Kidney (tissue), 14 donors: ENCODE measurements around the gene PLPP1. TPM values are rescaled to one million over a fixed set of nuclear protein-coding genes. Genes with fewer than 3 reads are reported as not detected.

Source experiments
- DNase-seq, 5 donors: peaks; one replicate each; pipeline ENCODE4 v3.0.0-alpha.2; 2013 to 2020
- FAIRE-seq: peaks from 2 replicates; lab custom pipeline; 2012; peaks lifted over from hg19 to GRCh38; lab: Jason Lieb, UNC
- H3K27ac ChIP-seq, 2 donors: one replicate each; pipeline ENCODE4 v1.7.0; 2013; ENCODE audit warnings: low read depth in 2 of 2, low read length in 2 of 2, inconsistent platforms in 1 of 2
- H3K27me3 ChIP-seq: one replicate; pipeline ENCODE4 v1.7.1; 2013; ENCODE audit warnings: low read length, inconsistent platforms; ENCODE audit not compliant: control insufficient read depth, insufficient read depth
- H3K36me3 ChIP-seq, 3 donors: one replicate each; pipeline versions ENCODE4 v1.7.0 to v1.7.1; 2013; ENCODE audit warnings: low read length in 3 of 3, control low read depth in 1 of 3, inconsistent platforms in 1 of 3; ENCODE audit not compliant: insufficient read depth in 3 of 3, control insufficient read depth in 2 of 3
- H3K4me1 ChIP-seq, 3 donors: one replicate each; pipeline versions ENCODE4 v1.7.0 to v1.7.1; 2013; ENCODE audit warnings: low read length in 3 of 3, inconsistent platforms in 1 of 3, low read depth in 1 of 3; ENCODE audit not compliant: control insufficient read depth in 2 of 3, insufficient read depth in 2 of 3
- H3K4me3 ChIP-seq, 3 donors: one replicate each; pipeline versions ENCODE4 v1.7.0 to v1.8.1; 2013; ENCODE audit warnings: low read length in 3 of 3, control low read depth in 1 of 3, inconsistent platforms in 1 of 3
- H3K9ac ChIP-seq, 3 donors: one replicate each; pipeline versions ENCODE4 v1.7.0 to v1.7.1; 2013; ENCODE audit warnings: low read length in 3 of 3, control low read depth in 1 of 3, inconsistent platforms in 1 of 3
- H3K9me3 ChIP-seq, 3 donors: one replicate each; pipeline versions ENCODE4 v1.7.0 to v1.7.1; 2013; ENCODE audit warnings: low read length in 3 of 3, control low read depth in 1 of 3, inconsistent platforms in 1 of 3; ENCODE audit not compliant: control insufficient read depth in 2 of 3, insufficient read depth in 1 of 3
- CTCF ChIP-seq: IDR thresholded peaks from 3 replicates; pipeline ENCODE4 v1.5.1; 2012; ENCODE audit warnings: mild to moderate bottlenecking, moderate library complexity, borderline replicate concordance; ENCODE audit not compliant: insufficient read depth; ENCODE audit errors: extremely low read depth
- intact Hi-C: fragments of 100-400 bp; cut with DNase I; formaldehyde crosslinking; loops from one replicate; pipeline ENCODE4 v1.11.1; 2022
- polyA plus RNA-seq: library from polyadenylated mRNA; stranded (reverse); fragments of 350-450 nt; fragmentation: Illumina TruSeq; extraction: RNeasy Lipid Tissue Mini Kit (QIAGEN cat#74804); gene quantifications from one replicate; pipeline ENCODE4 v1.2.3, GENCODE V29; 2014; ENCODE audit warnings: low read depth, low replicate concordance; ENCODE audit not compliant: insufficient read depth
- total RNA-seq: library from RNA; stranded (reverse); fragmentation: NEBNext Ultra II Directional; extraction: Animal tissue kit (Norgen Biotek cat#: 25700); gene quantifications from one replicate; pipeline ENCODE4 v1.2.1, GENCODE V29; 2021
- donor health status: control.
- donor health status: control.
- donor health status: control.
- donor health status: control.
- donor health status: control.
- donor health status: DM: yes; HTN: yes; CAD: no.
- donor health status: Normal renal cell carcinoma (clear cell type).

PLPP1 gene
- total and polyA plus RNA-seq, 2 donors from 2014 or later: 144 to 166 TPM

- Histone ChIP-seq H3K36me3 (no peaks in the 10 kb centered on the region), H3K4me1 (no peaks in the 10 kb centered on the region), H3K9ac (no peak overlapping the region), H3K27me3 (no peaks in the 10 kb centered on the region), H3K4me3 (peak overlapping the region in 1 of 3 donors; percentile 12), H3K27ac (no peak overlapping the region), H3K9me3 (no peaks in the 10 kb centered on the region)
- intact Hi-C loops: no loop called here
- FAIRE-seq (no peak), DNase-seq (peak in 2 of 5 donors; percentile 10 to 24)
- no peak for TF ChIP-seq CTCF
Observed at GRCh38 chr5:55547781-55548180, 13.0 kb upstream of the PLPP1 start.

- no peak for DNase-seq
- intact Hi-C loops: no loop called here
- Histone ChIP-seq H3K36me3 (no peaks in the 10 kb centered on the region), H3K27me3 (no peaks in the 10 kb centered on the region), H3K9me3 (no peaks in the 10 kb centered on the region), H3K4me1 (no peaks in the 10 kb centered on the region), H3K9ac (no peak overlapping the region), H3K27ac (no peak overlapping the region), H3K4me3 (no peak overlapping the region)
- FAIRE-seq: no peak
- no peak for TF ChIP-seq CTCF
Observed at GRCh38 chr5:55546947-55547346, 12.2 kb upstream of the PLPP1 start.

- H3K36me3 ChIP-seq: no peaks in the 10 kb centered on the region
- no peaks in the 10 kb centered on the region for H3K27me3 ChIP-seq
- H3K9ac ChIP-seq: no peak overlapping the region
- H3K27ac ChIP-seq: no peak overlapping the region
- no peaks in the 10 kb centered on the region for H3K4me1 ChIP-seq
- FAIRE-seq (no peak), DNase-seq (no peak)
- H3K4me3 ChIP-seq: no peak overlapping the region
- H3K9me3 ChIP-seq: no peaks in the 10 kb centered on the region
- TF ChIP-seq CTCF: no peak
- intact Hi-C loops: no loop called here
Observed at GRCh38 chr5:55544341-55544740, 9.6 kb upstream of the PLPP1 start.

- Histone ChIP-seq H3K27ac (no peak overlapping the region), H3K4me1 (no peaks in the 10 kb centered on the region), H3K9me3 (no peaks in the 10 kb centered on the region), H3K9ac (no peak overlapping the region), H3K27me3 (no peaks in the 10 kb centered on the region), H3K4me3 (no peak overlapping the region), H3K36me3 (no peaks in the 10 kb centered on the region)
- FAIRE-seq: no peak
- TF ChIP-seq CTCF: no peak
- intact Hi-C loops: no loop called here
- DNase-seq: no peak
Observed at GRCh38 chr5:55541056-55541635, 6.4 kb upstream of the PLPP1 start.
